Common myeloid progenitor, CD34-positive (primary cell): Measurements from ENCODE around the gene KAZN.

Source experiments
- CTCF ChIA-PET: fragments of 350-600 bp; sonication (Branson Sonifier 250); formaldehyde crosslinking; loops from one replicate; lab custom pipeline; 2021; ENCODE audit warnings: antibody characterized with exemption; lab: Charles Lee
- POLR2A ChIA-PET: fragments of 350-600 bp; sonication (Branson Sonifier 250); formaldehyde crosslinking; loops from one replicate; lab custom pipeline; 2021; ENCODE audit warnings: antibody characterized with exemption; lab: Charles Lee
- DNase-seq, 3 donors: peaks; one replicate each; pipeline versions ENCODE4 v3.0.0 to v3.0.0-alpha.2; 2013
- H3K27ac ChIP-seq, 2 experiments: 1 replicate in 1 of 2; 2 replicates in 1 of 2; pipeline ENCODE4 v1.7.0; 2013; ENCODE audit warnings: inconsistent platforms in 2 of 2, low read length in 2 of 2, mild to moderate bottlenecking in 2 of 2, low read depth in 1 of 2, moderate library complexity in 1 of 2; ENCODE audit not compliant: severe bottlenecking in 2 of 2, insufficient read depth in 1 of 2, poor library complexity in 1 of 2
- H3K27me3 ChIP-seq, 5 experiments: replicated peaks in 2 of 5; 1 replicate in 3 of 5; 2 replicates in 2 of 5; pipeline versions ENCODE4 v1.6.1 to v1.7.0; 2013; ENCODE audit warnings: low read length in 4 of 5, mild to moderate bottlenecking in 2 of 5, moderate library complexity in 2 of 5, inconsistent platforms in 1 of 5; ENCODE audit not compliant: insufficient read depth in 5 of 5, control insufficient read depth in 4 of 5
- H3K36me3 ChIP-seq, 4 experiments: 1 replicate in 2 of 4; 2 replicates in 2 of 4; pipeline versions ENCODE4 v1.6.1 to v1.7.0; 2013; ENCODE audit warnings: low read length in 3 of 4, control low read depth in 1 of 4, mild to moderate bottlenecking in 1 of 4; ENCODE audit not compliant: control insufficient read depth in 4 of 4, insufficient read depth in 4 of 4
- H3K4me1 ChIP-seq, 4 experiments: 1 replicate in 3 of 4; 2 replicates in 1 of 4; pipeline versions ENCODE4 v1.6.1 to v1.7.1; 2013; ENCODE audit warnings: low read length in 3 of 4, mild to moderate bottlenecking in 3 of 4, control low read depth in 1 of 4, inconsistent platforms in 1 of 4, moderate library complexity in 1 of 4; ENCODE audit not compliant: control insufficient read depth in 4 of 4, insufficient read depth in 4 of 4; ENCODE audit errors: control extremely low read depth in 1 of 4
- H3K4me3 ChIP-seq, 7 experiments: 1 replicate in 4 of 7; 2 replicates in 3 of 7; pipeline versions ENCODE4 v1.5.1 to v1.7.0; 2013; ENCODE audit warnings: mild to moderate bottlenecking in 7 of 7, low read length in 6 of 7, moderate library complexity in 6 of 7, inconsistent platforms in 2 of 7, low read depth in 2 of 7, control low read depth in 1 of 7; ENCODE audit not compliant: insufficient read depth in 4 of 7, control insufficient read depth in 1 of 7; ENCODE audit errors: extremely low read depth in 1 of 7
- H3K9me3 ChIP-seq, 5 experiments: 1 replicate in 4 of 5; 2 replicates in 1 of 5; pipeline versions ENCODE4 v1.6.1 to v1.7.1; 2013; ENCODE audit warnings: low read length in 4 of 5, mild to moderate bottlenecking in 2 of 5, inconsistent platforms in 1 of 5, low read depth in 1 of 5, moderate library complexity in 1 of 5; ENCODE audit not compliant: control insufficient read depth in 4 of 5, insufficient read depth in 2 of 5; ENCODE audit errors: control extremely low read depth in 1 of 5
- WGBS: methylation state at CpG from one replicate; pipeline ENCODE4 v1.1.5; 2013; ENCODE audit not compliant: insufficient coverage; 5-methylcytosine and 5-hydroxymethylcytosine counted together

KAZN gene

DNA sequence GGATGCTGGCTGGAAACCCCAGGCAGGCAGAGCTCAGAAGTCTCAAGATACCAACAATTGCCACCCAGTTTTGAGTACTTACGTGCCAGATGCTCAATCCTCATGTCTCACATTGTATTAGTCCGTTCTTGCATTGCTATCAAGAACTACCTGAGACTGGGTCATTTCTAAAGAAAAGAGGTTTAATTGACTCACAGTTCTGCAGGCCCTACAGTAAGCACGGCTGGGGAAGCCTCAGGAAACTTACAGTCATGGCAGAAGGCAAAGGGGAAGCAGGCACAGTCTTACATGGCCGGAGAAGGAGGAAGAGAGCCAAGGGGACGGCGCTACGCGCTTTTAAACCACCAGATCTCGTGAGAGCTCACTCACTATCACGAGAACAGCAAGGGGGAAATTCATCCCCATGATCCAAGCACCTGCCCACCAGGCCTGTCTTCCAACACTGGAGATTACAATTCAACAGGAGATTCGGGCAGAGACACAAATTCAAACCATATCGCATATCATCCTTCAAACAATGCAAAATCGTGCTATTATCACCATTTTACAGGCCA lies 58.0 kb downstream of the KAZN start:
- peaks cover 0 to 2% (median 0%) of the 10 kb centered on the region in 5 experiments for H3K27me3 ChIP-seq
- H3K4me3 ChIP-seq, result no peak overlapping the region
- 88% methylated on average over 12 of the region's 13 CpGs for WGBS
- H3K9me3 ChIP-seq, result no peaks in the 10 kb centered on the region
- CTCF ChIA-PET, result interaction anchor here (1.5 kb wide), 1 partner anchor 45 kb away, joined by 3 read pairs; no protein-coding TSS in a partner anchor
- POLR2A ChIA-PET, result no interaction called here
- no peaks in the 10 kb centered on the region for H3K36me3 ChIP-seq
- H3K27ac ChIP-seq, result no peak overlapping the region
- DNase-seq, result no peak
- peaks cover 0 to 8% (median 3%) of the 10 kb centered on the region in 4 experiments for H3K4me1 ChIP-seq

DNA sequence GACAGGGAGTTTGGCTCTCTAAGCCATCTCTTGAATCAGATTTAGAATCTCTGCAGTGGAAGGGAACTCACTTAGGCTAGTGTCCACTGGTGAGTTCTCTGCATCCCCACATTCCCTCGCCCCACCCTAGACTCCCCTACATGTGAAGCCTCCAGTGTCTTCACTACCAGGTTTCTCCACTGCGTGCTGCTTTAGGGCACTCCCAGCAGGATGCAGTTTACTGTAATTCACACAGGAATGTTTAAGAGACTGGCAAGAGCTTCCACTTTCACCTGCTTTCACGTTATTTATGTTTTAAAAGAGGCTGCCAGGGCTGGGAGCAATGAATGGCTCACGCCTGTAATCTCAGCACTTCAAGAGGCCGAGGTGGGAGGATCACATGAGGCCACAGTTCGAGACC lies 60.2 kb downstream of the KAZN start:
- peaks cover 0 to 8% (median 3%) of the 10 kb centered on the region in 4 experiments for H3K4me1 ChIP-seq
- POLR2A ChIA-PET, result no interaction called here
- DNase-seq, result no peak
- no peak overlapping the region for H3K4me3 ChIP-seq
- H3K27ac ChIP-seq, result no peak overlapping the region
- CTCF ChIA-PET, result no interaction called here
- 97% methylated on average over 6 of the region's 6 CpGs for WGBS
- H3K36me3 ChIP-seq, result no peaks in the 10 kb centered on the region
- H3K27me3 ChIP-seq, result no peaks in the 10 kb centered on the region
- H3K9me3 ChIP-seq, result no peaks in the 10 kb centered on the region

DNA sequence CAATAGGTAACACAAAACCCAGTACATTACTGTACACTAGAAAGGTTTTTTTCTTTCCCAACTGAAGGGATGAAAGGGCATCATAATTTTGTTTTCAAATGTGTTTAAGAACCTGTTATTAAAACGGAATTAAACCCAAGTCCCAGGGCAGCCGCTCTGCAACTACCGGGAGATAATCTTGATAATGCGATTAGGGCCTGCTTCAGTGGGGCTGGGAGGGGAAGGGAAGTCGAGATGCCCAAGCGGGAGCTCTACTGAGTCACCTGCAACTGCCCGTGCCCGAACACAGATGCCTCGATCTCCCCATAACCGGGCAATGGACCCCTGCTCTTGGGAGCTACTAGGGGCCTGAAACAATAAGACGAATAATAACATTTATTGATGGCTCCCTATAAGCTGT lies 61.4 kb downstream of the KAZN start:
- H3K27ac ChIP-seq, result no peak overlapping the region
- no peak overlapping the region for H3K4me3 ChIP-seq
- H3K9me3 ChIP-seq, result no peaks in the 10 kb centered on the region
- no peaks in the 10 kb centered on the region for H3K27me3 ChIP-seq
- ChIA-PET POLR2A (no interaction called here), CTCF (interaction anchor here (0.6 kb wide), 1 partner anchor 117 kb away, joined by 3 read pairs; no protein-coding TSS in a partner anchor)
- peaks cover 0 to 8% (median 3%) of the 10 kb centered on the region in 4 experiments for H3K4me1 ChIP-seq
- WGBS, result 96% methylated on average over 11 of the region's 11 CpGs
- H3K36me3 ChIP-seq, result no peaks in the 10 kb centered on the region
- no peak for DNase-seq

DNA sequence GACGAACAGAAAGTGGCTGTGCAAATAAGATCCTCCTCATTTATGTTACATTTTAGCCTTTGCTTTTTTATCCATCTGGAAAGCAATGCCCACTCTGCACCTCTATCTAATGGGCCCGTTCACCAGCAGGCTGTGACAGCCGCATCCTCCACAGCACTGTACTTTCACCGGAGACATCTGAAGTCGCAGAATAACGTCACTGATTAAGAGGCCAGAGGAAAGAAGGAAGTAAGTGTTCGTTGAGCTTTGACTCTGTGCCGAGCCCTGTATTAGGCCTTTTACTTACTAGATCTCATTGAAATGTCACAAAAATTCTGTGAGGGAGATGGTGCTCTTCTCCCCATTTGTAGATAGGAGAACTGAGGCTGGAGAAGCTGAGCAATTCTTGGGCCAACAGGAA lies 62.3 kb downstream of the KAZN start:
- H3K36me3 ChIP-seq, result no peaks in the 10 kb centered on the region
- H3K27ac ChIP-seq, result no peak overlapping the region
- ChIA-PET POLR2A (no interaction called here), CTCF (interaction anchor here (0.6 to 1.4 kb wide), 4 partner anchors 21 to 367 kb away, joined by 3 to 5 read pairs (median 4); no protein-coding TSS in a partner anchor)
- no peaks in the 10 kb centered on the region for H3K27me3 ChIP-seq
- peak; percentile 31 to 80 (median 72) for DNase-seq
- H3K4me3 ChIP-seq, result peak overlapping the region in 2 of 7 experiments; percentile 7 to 50
- 11% methylated on average over 6 of the region's 8 CpGs for WGBS
- peaks cover 0 to 8% (median 3%) of the 10 kb centered on the region in 4 experiments for H3K4me1 ChIP-seq
- H3K9me3 ChIP-seq, result no peaks in the 10 kb centered on the region

DNA sequence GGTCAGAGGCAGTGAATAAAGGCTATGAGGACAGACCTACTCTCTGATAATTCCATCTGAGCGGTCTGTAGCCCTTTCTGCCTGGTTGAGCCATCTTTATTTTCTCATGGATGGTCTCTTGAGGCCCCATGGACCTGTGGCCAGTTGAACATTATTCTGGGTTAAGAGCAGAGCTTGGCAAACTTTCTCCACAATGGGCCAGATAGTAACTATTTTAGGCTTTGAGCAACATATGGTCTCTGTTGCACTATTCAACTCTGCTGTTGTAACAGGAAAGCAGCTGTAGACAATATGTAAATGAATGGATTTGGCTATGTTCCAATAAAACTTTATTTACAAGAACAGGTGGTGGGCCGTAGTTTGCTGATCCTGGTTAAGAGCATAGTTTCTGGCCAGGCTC lies 62.7 kb downstream of the KAZN start:
- POLR2A ChIA-PET, result no interaction called here
- Histone ChIP-seq H3K27ac (no peak overlapping the region), H3K9me3 (no peaks in the 10 kb centered on the region), H3K4me1 (peaks cover 0 to 8% (median 3%) of the 10 kb centered on the region in 4 experiments), H3K36me3 (no peaks in the 10 kb centered on the region), H3K27me3 (no peaks in the 10 kb centered on the region), H3K4me3 (no peak overlapping the region)
- peak in 2 of 3 donors; percentile 17 to 39 for DNase-seq
- 100% methylated on average over 1 of the region's 2 CpGs for WGBS
- CTCF ChIA-PET, result interaction anchor here (0.9 to 1.4 kb wide), 4 partner anchors 21 to 366 kb away, joined by 3 to 5 read pairs (median 4); no protein-coding TSS in a partner anchor

DNA sequence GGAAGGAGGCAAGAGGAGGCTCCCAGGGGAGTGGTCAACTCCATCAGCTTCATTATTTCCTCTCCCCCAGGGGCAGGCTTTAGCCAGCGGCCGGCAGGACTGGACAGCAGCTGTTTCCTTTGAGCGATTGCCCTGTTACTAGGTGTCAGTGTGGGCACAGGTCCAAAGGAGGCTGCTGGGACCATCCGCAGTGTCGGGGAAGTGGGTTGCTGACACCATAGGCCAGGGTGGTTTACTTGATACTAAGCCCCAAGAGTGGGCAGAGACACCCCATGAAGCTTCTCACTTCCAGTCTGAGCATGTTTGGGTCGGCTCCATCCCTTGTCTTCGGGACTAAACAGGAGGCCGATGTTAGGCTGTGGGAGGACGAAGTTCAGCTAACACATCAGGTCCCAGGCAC lies 63.6 kb downstream of the KAZN start:
- ChIA-PET CTCF (interaction anchor here (1.4 kb wide), 1 partner anchor 80 kb away, joined by 3 read pairs; no protein-coding TSS in a partner anchor), POLR2A (no interaction called here)
- Histone ChIP-seq H3K4me3 (no peak overlapping the region), H3K36me3 (no peaks in the 10 kb centered on the region), H3K4me1 (peaks cover 0 to 8% (median 3%) of the 10 kb centered on the region in 4 experiments), H3K27me3 (no peaks in the 10 kb centered on the region), H3K27ac (no peak overlapping the region), H3K9me3 (no peaks in the 10 kb centered on the region)
- no peak for DNase-seq
- WGBS, result 94% methylated on average over 6 of the region's 9 CpGs

DNA sequence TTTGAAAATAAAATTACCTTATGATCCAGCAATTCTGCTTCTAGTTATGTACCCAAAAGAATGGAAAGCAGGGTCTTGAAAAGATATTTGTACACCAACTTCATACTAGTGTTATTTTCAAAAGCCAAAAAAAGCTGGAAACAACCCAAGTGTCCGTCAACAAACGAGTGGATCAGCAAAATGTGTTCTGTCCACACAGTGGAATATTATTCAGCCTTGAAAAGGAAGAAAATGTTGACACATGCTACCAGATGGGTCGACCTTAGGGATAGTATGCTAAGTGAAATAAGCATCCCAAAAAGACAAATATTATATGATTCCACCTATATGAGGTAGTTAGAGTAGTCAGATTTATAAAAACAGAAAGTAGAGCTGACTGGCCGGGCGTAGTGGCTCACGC lies 65.3 kb downstream of the KAZN start:
- WGBS, result no CpG with 5 or more reads among the region's 6 CpGs

More for the DNA sequence above, 65.3 kb downstream of the KAZN start:
- Histone ChIP-seq H3K27ac (no peak overlapping the region), H3K27me3 (no peaks in the 10 kb centered on the region), H3K4me3 (no peak overlapping the region), H3K36me3 (no peaks in the 10 kb centered on the region), H3K9me3 (no peaks in the 10 kb centered on the region), H3K4me1 (peaks cover 0 to 8% (median 3%) of the 10 kb centered on the region in 4 experiments)
- ChIA-PET CTCF (interaction anchor here (1.0 to 1.2 kb wide), 2 partner anchors 22 to 30 kb away, joined by 4 to 5 read pairs; no protein-coding TSS in a partner anchor), POLR2A (no interaction called here)
- DNase-seq, result no peak
